T-helper 2 cell treated with Interferon-gamma antibody and Interleukin-4, amounts not matched to agents 5 μg/mL and 100 μg/mL, for 36 hours (primary cell): ENCODE measurements around the gene USP12.
A peak's percentile ranks its signal among the peaks of the same experiment; 100 is the strongest.

Source experiments
- DNase-seq: peaks from one replicate; pipeline ENCODE4 v3.0.0; 2021; ENCODE audit warnings: low spot score
- H3K27ac Mint-ChIP-seq: one replicate; pipeline ENCODE4 v1.8.0; 2021; ENCODE audit warnings: mild to moderate bottlenecking, mixed read lengths
- H3K27me3 Mint-ChIP-seq: one replicate; pipeline ENCODE4 v1.8.0; 2021; ENCODE audit warnings: low read depth, mixed read lengths
- H3K36me3 Mint-ChIP-seq: one replicate; pipeline ENCODE4 v1.8.0; 2021; ENCODE audit warnings: low read depth, mixed read lengths
- H3K4me1 Mint-ChIP-seq: one replicate; pipeline ENCODE4 v1.8.0; 2021; ENCODE audit warnings: low read depth, mixed read lengths
- H3K4me3 Mint-ChIP-seq: one replicate; pipeline ENCODE4 v1.8.0; 2022; ENCODE audit warnings: mild to moderate bottlenecking, moderate library complexity, mixed read lengths
- H3K9me3 Mint-ChIP-seq: one replicate; pipeline ENCODE4 v1.8.0; 2021; ENCODE audit warnings: mixed read lengths

The USP12 gene

GRCh38 chr13:27174766-27175455 is 3.3 kb upstream of the USP12 start:
- H3K4me1 Mint-ChIP-seq, result peaks cover 15% of the 10 kb centered on the region
- peaks cover 3% of the 10 kb centered on the region for H3K27me3 Mint-ChIP-seq
- no peak overlapping the region for H3K27ac Mint-ChIP-seq
- H3K9me3 Mint-ChIP-seq, result no peaks in the 10 kb centered on the region
- no peak for DNase-seq
- no peaks in the 10 kb centered on the region for H3K36me3 Mint-ChIP-seq
- no peak overlapping the region for H3K4me3 Mint-ChIP-seq

- Mint-ChIP-seq H3K9me3 (no peaks in the 10 kb centered on the region), H3K4me1 (peaks cover 35% of the 10 kb centered on the region), H3K27me3 (no peaks in the 10 kb centered on the region), H3K36me3 (no peaks in the 10 kb centered on the region), H3K4me3 (peak overlapping the region; percentile 82), H3K27ac (peak overlapping the region; percentile 87)
- no peak for DNase-seq
Observed at GRCh38 chr13:27172495-27172842, 858 bp upstream of the USP12 start.

GRCh38 chr13:27171827-27172494 is 350 bp upstream of the USP12 start:
- peaks cover 35% of the 10 kb centered on the region for H3K4me1 Mint-ChIP-seq
- H3K27ac Mint-ChIP-seq, result peak overlapping the region; percentile 87
- H3K36me3 Mint-ChIP-seq, result no peaks in the 10 kb centered on the region
- DNase-seq, result peak; percentile 91
- peak overlapping the region; percentile 82 for H3K4me3 Mint-ChIP-seq
- no peaks in the 10 kb centered on the region for H3K9me3 Mint-ChIP-seq
- no peaks in the 10 kb centered on the region for H3K27me3 Mint-ChIP-seq

- Mint-ChIP-seq H3K27ac (peak overlapping the region; percentile 99), H3K4me3 (peak overlapping the region; percentile 99), H3K27me3 (no peaks in the 10 kb centered on the region), H3K4me1 (peaks cover 38% of the 10 kb centered on the region), H3K9me3 (no peaks in the 10 kb centered on the region), H3K36me3 (no peaks in the 10 kb centered on the region)
- DNase-seq, result peak; percentile 33
Observed at GRCh38 chr13:27170516-27171243, 931 bp downstream of the USP12 start.

- no peak for DNase-seq
- Mint-ChIP-seq H3K27ac (peak overlapping the region; percentile 99), H3K36me3 (no peaks in the 10 kb centered on the region), H3K4me3 (peak overlapping the region; percentile 99), H3K9me3 (no peaks in the 10 kb centered on the region), H3K27me3 (no peaks in the 10 kb centered on the region), H3K4me1 (peaks cover 38% of the 10 kb centered on the region)
Observed at GRCh38 chr13:27170221-27170515, 1.4 kb downstream of the USP12 start.

GRCh38 chr13:27168906-27169657 is 2.5 kb downstream of the USP12 start:
- H3K9me3 Mint-ChIP-seq, result no peaks in the 10 kb centered on the region
- peak overlapping the region; percentile 21 for H3K4me3 Mint-ChIP-seq
- DNase-seq, result no peak
- no peaks in the 10 kb centered on the region for H3K27me3 Mint-ChIP-seq
- peaks cover 38% of the 10 kb centered on the region for H3K4me1 Mint-ChIP-seq
- no peaks in the 10 kb centered on the region for H3K36me3 Mint-ChIP-seq
- peak overlapping the region; percentile 60 for H3K27ac Mint-ChIP-seq

GRCh38 chr13:27168086-27168485 is 3.5 kb downstream of the USP12 start:
- Mint-ChIP-seq H3K27me3 (no peaks in the 10 kb centered on the region), H3K9me3 (no peaks in the 10 kb centered on the region), H3K27ac (no peak overlapping the region)

GRCh38 chr13:27166313-27166712 is 5.3 kb downstream of the USP12 start:
- H3K27me3 Mint-ChIP-seq, result no peaks in the 10 kb centered on the region
- H3K27ac Mint-ChIP-seq, result no peak overlapping the region
- no peaks in the 10 kb centered on the region for H3K9me3 Mint-ChIP-seq

More at GRCh38 chr13:27168086-27168485, 3.5 kb downstream of the USP12 start:
- DNase-seq, result no peak
- Mint-ChIP-seq H3K4me3 (no peak overlapping the region), H3K4me1 (peaks cover 37% of the 10 kb centered on the region), H3K36me3 (no peaks in the 10 kb centered on the region)

GRCh38 chr13:27161980-27162379 is 9.6 kb downstream of the USP12 start:
- H3K4me3 Mint-ChIP-seq, result no peak overlapping the region

More at GRCh38 chr13:27166313-27166712, 5.3 kb downstream of the USP12 start:
- H3K4me1 Mint-ChIP-seq, result peaks cover 32% of the 10 kb centered on the region
- no peak for DNase-seq
- no peaks in the 10 kb centered on the region for H3K36me3 Mint-ChIP-seq
- H3K4me3 Mint-ChIP-seq, result no peak overlapping the region

GRCh38 chr13:27161423-27161822 is 10.2 kb downstream of the USP12 start:
- no peak for DNase-seq
- Mint-ChIP-seq H3K36me3 (peaks cover 15% of the 10 kb centered on the region), H3K4me1 (peaks cover 11% of the 10 kb centered on the region), H3K9me3 (peaks cover 16% of the 10 kb centered on the region), H3K4me3 (no peak overlapping the region), H3K27ac (no peak overlapping the region), H3K27me3 (no peaks in the 10 kb centered on the region)

More at GRCh38 chr13:27161980-27162379, 9.6 kb downstream of the USP12 start:
- H3K27me3 Mint-ChIP-seq, result no peaks in the 10 kb centered on the region
- H3K4me1 Mint-ChIP-seq, result peaks cover 13% of the 10 kb centered on the region
- no peak overlapping the region for H3K27ac Mint-ChIP-seq
- H3K36me3 Mint-ChIP-seq, result peaks cover 11% of the 10 kb centered on the region
- H3K9me3 Mint-ChIP-seq, result peaks cover 10% of the 10 kb centered on the region
- DNase-seq, result no peak

GRCh38 chr13:27160657-27161295 is 10.8 kb downstream of the USP12 start:
- Mint-ChIP-seq H3K27me3 (no peaks in the 10 kb centered on the region), H3K4me1 (peaks cover 8% of the 10 kb centered on the region), H3K4me3 (no peak overlapping the region)

GRCh38 chr13:27159806-27160563 is 11.6 kb downstream of the USP12 start:
- DNase-seq, result no peak
- Mint-ChIP-seq H3K4me3 (no peak overlapping the region), H3K36me3 (peaks cover 20% of the 10 kb centered on the region), H3K9me3 (peaks cover 22% of the 10 kb centered on the region), H3K27me3 (no peaks in the 10 kb centered on the region), H3K4me1 (peaks cover 8% of the 10 kb centered on the region), H3K27ac (no peak overlapping the region)

More at GRCh38 chr13:27160657-27161295, 10.8 kb downstream of the USP12 start:
- DNase-seq, result no peak
- H3K27ac Mint-ChIP-seq, result no peak overlapping the region
- peaks cover 22% of the 10 kb centered on the region for H3K9me3 Mint-ChIP-seq
- peaks cover 20% of the 10 kb centered on the region for H3K36me3 Mint-ChIP-seq

GRCh38 chr13:27158335-27158734 is 13.3 kb downstream of the USP12 start:
- Mint-ChIP-seq H3K27ac (no peak overlapping the region), H3K36me3 (peaks cover 25% of the 10 kb centered on the region), H3K9me3 (peaks cover 25% of the 10 kb centered on the region), H3K4me3 (no peak overlapping the region), H3K27me3 (no peaks in the 10 kb centered on the region), H3K4me1 (peaks cover 12% of the 10 kb centered on the region)
- DNase-seq, result no peak
